ENCODE measurements around the gene VASN.

Gene VASN

GRCh38 chr16:4404967-4405696, 33.5 kb downstream of the VASN start:
- DNase-seq: no peak

GRCh38 chr16:4407543-4408322, 36.1 kb downstream of the VASN start:
- DNase-seq: no peak

- no peak for DNase-seq
Observed at GRCh38 chr16:4408323-4408690, 36.7 kb downstream of the VASN start.

GRCh38 chr16:4409081-4409932, 37.7 kb downstream of the VASN start:
- no peak for DNase-seq

- DNase-seq: no peak
Observed at GRCh38 chr16:4410335-4411075, 38.9 kb downstream of the VASN start.

GRCh38 chr16:4411684-4412083, 40.0 kb downstream of the VASN start:
- DNase-seq: no peak

GRCh38 chr16:4412159-4412558, 40.5 kb downstream of the VASN start:
- DNase-seq: no peak

GRCh38 chr16:4412854-4413253, 41.2 kb downstream of the VASN start:
- no peak for DNase-seq

- no peak for DNase-seq
Observed at GRCh38 chr16:4414187-4414917, 42.7 kb downstream of the VASN start.

- peak; percentile 69 for DNase-seq
Observed at GRCh38 chr16:4415538-4416199, 44.0 kb downstream of the VASN start.

GRCh38 chr16:4416200-4417032, 44.8 kb downstream of the VASN start, which contains the start of gene CORO7:
CORO7 (minus strand) TSS chr16:4416596; CDS start chr16:4416518, 78 bp downstream.
- peak; percentile 91 for DNase-seq

GRCh38 chr16:4419402-4419959, 47.8 kb downstream of the VASN start:
- DNase-seq: no peak

- no peak for DNase-seq
Observed at GRCh38 chr16:4420505-4421105, 49.0 kb downstream of the VASN start.

GRCh38 chr16:4425378-4426020, 53.9 kb downstream of the VASN start, which contains the start of gene DNAJA3:
DNAJA3 (plus strand) TSS chr16:4425868; CDS start chr16:4425882, 14 bp downstream.
- peak; percentile 96 for DNase-seq

- peak; percentile 32 for DNase-seq
Observed at GRCh38 chr16:4426021-4426684, 54.5 kb downstream of the VASN start.

- no peak for DNase-seq
Observed at GRCh38 chr16:4426722-4427372, 55.2 kb downstream of the VASN start.

GRCh38 chr16:4428500-4428899, 56.9 kb downstream of the VASN start:
- DNase-seq: no peak

GRCh38 chr16:4431023-4431422, 59.4 kb downstream of the VASN start:
- DNase-seq: no peak
